SJCRH30 (cell line): ENCODE measurements around the gene ULK4. TPM values are rescaled to one million over a fixed set of nuclear protein-coding genes. Genes with fewer than 3 reads are reported as not detected.
A peak's percentile ranks its signal among the peaks of the same experiment; 100 is the strongest.
"Not testable (repeated sequence)": the region's sequence is repeated elsewhere in the genome, so short reads cannot be mapped to it uniquely, and the experiment has no call there.

ENCODE experiments used
- DNase-seq, 2 experiments: peaks; one replicate each; pipeline ENCODE4 v3.0.0-alpha.2; 2015 to 2020
- H3K27ac ChIP-seq: fragments of 250-450 bp; sonication (Bioruptor Pico); 2 replicates; pipeline ENCODE4 v1.5.1; 2020; ENCODE audit warnings: mild to moderate bottlenecking, moderate library complexity
- H3K27me3 ChIP-seq: fragments of 250-450 bp; sonication (Bioruptor Pico); 2 replicates; pipeline ENCODE4 v1.5.1; 2020; ENCODE audit warnings: mild to moderate bottlenecking, moderate library complexity
- H3K36me3 ChIP-seq: fragments of 250-450 bp; sonication (Bioruptor Pico); 2 replicates; pipeline ENCODE4 v1.5.1; 2020; ENCODE audit warnings: mild to moderate bottlenecking, moderate library complexity
- H3K4me1 ChIP-seq: fragments of 250-450 bp; sonication (Bioruptor Pico); 2 replicates; pipeline ENCODE4 v1.5.1; 2020; ENCODE audit warnings: mild to moderate bottlenecking, moderate library complexity
- H3K4me3 ChIP-seq: fragments of 250-450 bp; sonication (Bioruptor Pico); 2 replicates; pipeline ENCODE4 v1.5.1; 2020; ENCODE audit warnings: mild to moderate bottlenecking, moderate library complexity
- H3K9me3 ChIP-seq: fragments of 250-450 bp; sonication (Bioruptor Pico); replicated peaks from 2 replicates; pipeline ENCODE4 v1.5.1; 2020; ENCODE audit warnings: mild to moderate bottlenecking, moderate library complexity
- total RNA-seq: library from RNA; depleted of rRNA; stranded (reverse); fragments of >200 nt; shearing (Covaris generic); gene quantifications from 2 replicates; pipeline ENCODE4 v1.2.3, GENCODE V29; 2014

ULK4 gene
- total RNA-seq, 1 experiment from 2014 or later, result 6.4 TPM

- no peaks in the 10 kb centered on the region for H3K4me1 ChIP-seq
Measured at GRCh38 chr3:41457176-41457575, 504.7 kb downstream of the ULK4 start.

GRCh38 chr3:41456162-41456561 lies 505.7 kb downstream of the ULK4 start:
- H3K36me3 ChIP-seq, result no peaks in the 10 kb centered on the region
- no peaks in the 10 kb centered on the region for H3K27me3 ChIP-seq
- H3K4me1 ChIP-seq, result no peaks in the 10 kb centered on the region
- no peak overlapping the region for H3K4me3 ChIP-seq
- H3K9me3 ChIP-seq, result no peaks in the 10 kb centered on the region
- no peak overlapping the region for H3K27ac ChIP-seq
- DNase-seq, result no peak

More at GRCh38 chr3:41457176-41457575, 504.7 kb downstream of the ULK4 start:
- Histone ChIP-seq H3K27me3 (no peaks in the 10 kb centered on the region), H3K9me3 (no peaks in the 10 kb centered on the region), H3K4me3 (no peak overlapping the region), H3K27ac (no peak overlapping the region), H3K36me3 (no peaks in the 10 kb centered on the region)
- DNase-seq, result no peak

- not testable (repeated sequence) for H3K36me3 ChIP-seq
Measured at GRCh38 chr3:41453618-41454017, 508.3 kb downstream of the ULK4 start.

GRCh38 chr3:41450416-41451231 lies 511.3 kb downstream of the ULK4 start:
- H3K4me3 ChIP-seq, result no peak overlapping the region
- no peaks in the 10 kb centered on the region for H3K4me1 ChIP-seq
- DNase-seq, result no peak
- no peak overlapping the region for H3K27ac ChIP-seq
- H3K9me3 ChIP-seq, result no peaks in the 10 kb centered on the region
- no peaks in the 10 kb centered on the region for H3K36me3 ChIP-seq
- no peaks in the 10 kb centered on the region for H3K27me3 ChIP-seq

More at GRCh38 chr3:41453618-41454017, 508.3 kb downstream of the ULK4 start:
- H3K27me3 ChIP-seq, H3K9me3 ChIP-seq, H3K4me3 ChIP-seq, H3K27ac ChIP-seq, H3K4me1 ChIP-seq, DNase-seq: not testable (repeated sequence)

GRCh38 chr3:41448396-41448795 lies 513.5 kb downstream of the ULK4 start:
- Histone ChIP-seq H3K27ac (no peak overlapping the region), H3K36me3 (no peaks in the 10 kb centered on the region), H3K27me3 (no peaks in the 10 kb centered on the region), H3K4me3 (no peak overlapping the region), H3K4me1 (no peaks in the 10 kb centered on the region), H3K9me3 (no peaks in the 10 kb centered on the region)
- DNase-seq, result no peak

- no peak for DNase-seq
- no peaks in the 10 kb centered on the region for H3K9me3 ChIP-seq
- no peak overlapping the region for H3K27ac ChIP-seq
- H3K4me1 ChIP-seq, result no peaks in the 10 kb centered on the region
- H3K4me3 ChIP-seq, result no peak overlapping the region
- no peaks in the 10 kb centered on the region for H3K36me3 ChIP-seq
- no peaks in the 10 kb centered on the region for H3K27me3 ChIP-seq
Measured at GRCh38 chr3:41447701-41448100, 514.2 kb downstream of the ULK4 start.

GRCh38 chr3:41446316-41446715 lies 515.6 kb downstream of the ULK4 start:
- DNase-seq, H3K27ac ChIP-seq, H3K9me3 ChIP-seq: not testable (repeated sequence)

GRCh38 chr3:41441568-41441967 lies 520.3 kb downstream of the ULK4 start:
- Histone ChIP-seq H3K4me3 (no peak overlapping the region), H3K27ac (no peak overlapping the region), H3K36me3 (no peaks in the 10 kb centered on the region), H3K4me1 (no peaks in the 10 kb centered on the region), H3K27me3 (no peaks in the 10 kb centered on the region), H3K9me3 (no peaks in the 10 kb centered on the region)
- no peak for DNase-seq

More at GRCh38 chr3:41446316-41446715, 515.6 kb downstream of the ULK4 start:
- not testable (repeated sequence) for H3K36me3 ChIP-seq, H3K4me1 ChIP-seq, H3K4me3 ChIP-seq, H3K27me3 ChIP-seq

- DNase-seq, result no peak
- Histone ChIP-seq H3K36me3 (no peaks in the 10 kb centered on the region), H3K4me1 (no peaks in the 10 kb centered on the region), H3K27me3 (no peaks in the 10 kb centered on the region), H3K27ac (no peak overlapping the region), H3K4me3 (no peak overlapping the region), H3K9me3 (no peaks in the 10 kb centered on the region)
Measured at GRCh38 chr3:41441139-41441538, 520.8 kb downstream of the ULK4 start.

- DNase-seq, result no peak
- H3K9me3 ChIP-seq, result no peaks in the 10 kb centered on the region
- no peak overlapping the region for H3K4me3 ChIP-seq
- no peaks in the 10 kb centered on the region for H3K36me3 ChIP-seq
- no peaks in the 10 kb centered on the region for H3K27me3 ChIP-seq
- H3K27ac ChIP-seq, result no peak overlapping the region
- H3K4me1 ChIP-seq, result peaks cover 4% of the 10 kb centered on the region; the same call in 1 of the 2 replicates
Measured at GRCh38 chr3:41436983-41437382, 524.9 kb downstream of the ULK4 start.

GRCh38 chr3:41434781-41435180 lies 527.1 kb downstream of the ULK4 start:
- H3K36me3 ChIP-seq, result no peaks in the 10 kb centered on the region
- no peaks in the 10 kb centered on the region for H3K27me3 ChIP-seq
- peak in 1 of 2 experiments; percentile 28 for DNase-seq
- peak overlapping the region; percentile 33 for H3K27ac ChIP-seq
- no peak overlapping the region for H3K4me3 ChIP-seq
- peaks cover 4% of the 10 kb centered on the region; the same call in 1 of the 2 replicates for H3K4me1 ChIP-seq
- H3K9me3 ChIP-seq, result no peaks in the 10 kb centered on the region

- no peak overlapping the region for H3K27ac ChIP-seq
Measured at GRCh38 chr3:41431386-41431785, 530.5 kb downstream of the ULK4 start.

GRCh38 chr3:41430886-41431285 lies 531.0 kb downstream of the ULK4 start:
- Histone ChIP-seq H3K4me1 (peaks cover 4% of the 10 kb centered on the region; the same call in 1 of the 2 replicates), H3K9me3 (no peaks in the 10 kb centered on the region), H3K27me3 (no peaks in the 10 kb centered on the region), H3K27ac (no peak overlapping the region), H3K4me3 (no peak overlapping the region), H3K36me3 (no peaks in the 10 kb centered on the region)
- DNase-seq, result no peak

More at GRCh38 chr3:41431386-41431785, 530.5 kb downstream of the ULK4 start:
- Histone ChIP-seq H3K4me3 (no peak overlapping the region), H3K9me3 (no peaks in the 10 kb centered on the region), H3K27me3 (no peaks in the 10 kb centered on the region), H3K4me1 (peaks cover 4% of the 10 kb centered on the region; the same call in 1 of the 2 replicates), H3K36me3 (no peaks in the 10 kb centered on the region)
- DNase-seq, result no peak

GRCh38 chr3:41430391-41430790 lies 531.5 kb downstream of the ULK4 start:
- H3K4me1 ChIP-seq, result peaks cover 4% of the 10 kb centered on the region; the same call in 1 of the 2 replicates
- H3K27ac ChIP-seq, result no peak overlapping the region
- H3K27me3 ChIP-seq, result no peaks in the 10 kb centered on the region
- no peaks in the 10 kb centered on the region for H3K9me3 ChIP-seq
- DNase-seq, result no peak
- H3K4me3 ChIP-seq, result no peak overlapping the region
- no peaks in the 10 kb centered on the region for H3K36me3 ChIP-seq

GRCh38 chr3:41426485-41426884 lies 535.4 kb downstream of the ULK4 start:
- Histone ChIP-seq H3K27ac (no peak overlapping the region), H3K36me3 (no peaks in the 10 kb centered on the region), H3K9me3 (no peaks in the 10 kb centered on the region), H3K27me3 (no peaks in the 10 kb centered on the region), H3K4me3 (no peak overlapping the region), H3K4me1 (no peaks in the 10 kb centered on the region)
- no peak for DNase-seq
